K562 (cell line): ENCODE measurements around the gene RALGAPA2. TPM values are rescaled to one million over a fixed set of nuclear protein-coding genes. Genes with fewer than 3 reads are reported as not detected.

Source experiments
- ATAC-seq: fragments of 200-7000 bp; cut with Tn5 transposase; 3 replicates; pipeline ENCODE4 v1.9.1; 2020; ENCODE audit warnings: moderate library complexity
- BruUV-seq: library from RNA; stranded (reverse); fragments of 400-500 nt; replicated peaks from 2 replicates; lab custom pipeline; 2021; lab: Mats Ljungman, UMichigan
- CTCF ChIA-PET: fragments of 300-600 bp; formaldehyde crosslinking; extraction: SDS; loops from one replicate; lab custom pipeline; 2021; ENCODE audit warnings: low intra/inter-chr PET ratio; lab: Yijun Ruan, JAX
- POLR2A ChIA-PET: fragments of 300-600, 350-650 bp; sonication (Branson Sonifier 250); formaldehyde crosslinking; extraction: SDS; loops from one replicate; lab custom pipeline; 2021; ENCODE audit warnings: antibody characterized with exemption, inconsistent platforms; lab: Yijun Ruan, JAX
- DNase-seq, 4 experiments: peaks; one replicate each; pipeline versions ENCODE4 v3.0.0 to v3.0.0-alpha.2; 2011 to 2018; ENCODE audit warnings: low spot score in 3 of 4, mixed read lengths in 3 of 4; ENCODE audit errors: extremely low read depth in 1 of 4
- FAIRE-seq: peaks from 2 replicates; lab custom pipeline; 2011; peaks lifted over from hg19 to GRCh38; lab: Jason Lieb, UNC
- H2AFZ ChIP-seq: 2 replicates; pipeline ENCODE4 v1.6.0; 2011; ENCODE audit warnings: low read depth, low read length, control low read depth, inconsistent platforms
- H3K27ac ChIP-seq: fragments of 200-600 bp; 3 replicates; pipeline ENCODE4 v1.8.0; 2011; ENCODE audit warnings: low read depth, mild to moderate bottlenecking, control low read depth, inconsistent platforms, low read length, moderate library complexity, mixed read lengths; ENCODE audit errors: extremely low read depth
- H3K27me3 ChIP-seq, 2 experiments: fragments of 300-600 bp in 1 of 2; 2 replicates in 1 of 2; 3 replicates in 1 of 2; pipeline versions ENCODE4 v1.6.0 to v1.8.0; 2011; ENCODE audit warnings: inconsistent platforms in 2 of 2, low read length in 2 of 2, mild to moderate bottlenecking in 1 of 2, mixed read lengths in 1 of 2, moderate library complexity in 1 of 2; ENCODE audit not compliant: control insufficient read depth in 2 of 2, insufficient read depth in 2 of 2
- H3K36me3 ChIP-seq: fragments of 300-600 bp; 3 replicates; pipeline ENCODE4 v1.8.0; 2011; ENCODE audit warnings: mild to moderate bottlenecking, low read length, inconsistent platforms; ENCODE audit not compliant: control insufficient read depth, insufficient read depth
- H3K4me1 ChIP-seq, 2 experiments: fragments of 200-600 bp in 1 of 2; replicated peaks in 1 of 2; 2 replicates in 1 of 2; 3 replicates in 1 of 2; pipeline versions ENCODE4 v1.5.1 to v1.8.0; 2011; ENCODE audit warnings: inconsistent platforms in 2 of 2, low read length in 2 of 2, mild to moderate bottlenecking in 1 of 2, mixed read lengths in 1 of 2, moderate library complexity in 1 of 2; ENCODE audit not compliant: control insufficient read depth in 2 of 2, insufficient read depth in 2 of 2
- H3K4me2 ChIP-seq: 2 replicates; pipeline ENCODE4 v1.6.1; 2011; ENCODE audit warnings: low read length, control low read depth, inconsistent platforms, mixed read lengths; ENCODE audit not compliant: insufficient read depth
- H3K4me3 ChIP-seq: fragments of 200-600 bp; sonication (generic), shearing (Covaris generic); 2 replicates; pipeline ENCODE4 v1.5.1; 2016; ENCODE audit warnings: control low read depth, inconsistent platforms
- H3K79me2 ChIP-seq: fragments of 200-600 bp; 3 replicates; pipeline ENCODE4 v1.8.0; 2011; ENCODE audit warnings: low read length, inconsistent platforms; ENCODE audit not compliant: control insufficient read depth, insufficient read depth
- H3K9ac ChIP-seq, 2 experiments: 2 replicates each; pipeline versions ENCODE4 v1.6.0 to v1.6.1; 2011; ENCODE audit warnings: low read depth in 2 of 2, low read length in 2 of 2, control low read depth in 1 of 2, inconsistent platforms in 1 of 2, mild to moderate bottlenecking in 1 of 2, mixed read lengths in 1 of 2; ENCODE audit not compliant: insufficient read depth in 1 of 2
- H3K9me1 ChIP-seq: one replicate; pipeline ENCODE4 v1.6.0; 2011; ENCODE audit warnings: inconsistent platforms, mild to moderate bottlenecking, low read length, moderate library complexity; ENCODE audit not compliant: control insufficient read depth, insufficient read depth
- H3K9me3 ChIP-seq: replicated peaks from 2 replicates; pipeline ENCODE4 v1.5.1; 2011; ENCODE audit warnings: low read depth, low read length, inconsistent platforms; ENCODE audit not compliant: control insufficient read depth, insufficient read depth
- H4K20me1 ChIP-seq: replicated peaks from 2 replicates; pipeline ENCODE4 v1.6.1; 2011; ENCODE audit warnings: low read length, inconsistent platforms, mixed read lengths; ENCODE audit not compliant: control insufficient read depth, insufficient read depth
- DIDO1 ChIP-seq: fragments of 450-650 bp; IDR thresholded peaks from 2 replicates; pipeline ENCODE4 v1.6.1; 2016; ENCODE audit warnings: low read depth, missing biosample characterization, missing genetic modification characterization
- ETV1 ChIP-seq: fragments of 450-650 bp; conservative IDR thresholded peaks from 2 replicates; pipeline ENCODE4 v1.6.1; 2016; ENCODE audit warnings: missing genetic modification characterization, control low read depth, low read depth, missing compliant biosample characterization
- FUS ChIP-seq: fragments of 200-400 bp; formaldehyde crosslinking; optimal IDR thresholded peaks from 2 replicates; pipeline ENCODE3; 2017; ENCODE audit warnings: low read depth, low read length
- HIVEP1 ChIP-seq: fragments of 250-450 bp; sonication (Bioruptor Pico); IDR thresholded peaks from 2 replicates; pipeline ENCODE4 v1.4.0; 2020; ENCODE audit warnings: mild to moderate bottlenecking
- MIER1 ChIP-seq: fragments of 450-650 bp; IDR thresholded peaks from 2 replicates; pipeline ENCODE4 v1.6.1; 2016; ENCODE audit warnings: antibody characterized with exemption, mild to moderate bottlenecking, low read depth
- NR2C2 ChIP-seq, 2 experiments: fragments of 200-800 bp in 1 of 2; sonication (Bioruptor generic) in 1 of 2; sonication (generic) in 1 of 2; formaldehyde crosslinking in 1 of 2; IDR thresholded peaks; 2 replicates each; pipeline versions ENCODE4 v1.6.1 to v1.8.0; 2016 to 2022; ENCODE audit warnings: mild to moderate bottlenecking in 1 of 2, missing compliant biosample characterization in 1 of 2, missing genetic modification characterization in 1 of 2, missing genetic modification reagents in 1 of 2
- PHTF2 ChIP-seq: fragments of 250-450 bp; sonication (Bioruptor Pico); IDR thresholded peaks from 2 replicates; pipeline ENCODE4 v1.5.0; 2021; ENCODE audit warnings: mild to moderate bottlenecking
- RBM15 ChIP-seq: fragments of 200-400 bp; formaldehyde crosslinking; IDR thresholded peaks from 2 replicates; pipeline ENCODE4 v1.6.1; 2018; ENCODE audit warnings: mild to moderate bottlenecking, low read length, moderate library complexity; ENCODE audit not compliant: insufficient read depth
- YBX1 ChIP-seq: fragments of 450-650 bp; IDR thresholded peaks from 2 replicates; pipeline ENCODE4 v1.7.1; 2016; ENCODE audit warnings: mild to moderate bottlenecking
- ZKSCAN8 ChIP-seq: fragments of 200-800 bp; sonication (Bioruptor generic); IDR thresholded peaks from 2 replicates; pipeline ENCODE4 v1.6.1; 2016; ENCODE audit warnings: missing genetic modification characterization, missing compliant biosample characterization
- ZNF785 ChIP-seq: fragments of 250-450 bp; sonication (Bioruptor Pico); IDR thresholded peaks from 2 replicates; pipeline ENCODE4 v1.4.0; 2020; ENCODE audit warnings: mild to moderate bottlenecking
- WGBS: fragments of 100-300 bp; shearing (Covaris generic); methylation state at CpG from one replicate; pipeline ENCODE4 v1.1.6; 2016; ENCODE audit warnings: low coverage, mixed read lengths; ENCODE audit not compliant: insufficient coverage; ENCODE audit errors: missing lambda C conversion rate; 5-methylcytosine and 5-hydroxymethylcytosine counted together
- in situ Hi-C: fragments of 300-500 bp; cut with MboI; formaldehyde crosslinking; loops from 4 replicates; pipeline ENCODE4 v1.15.0; 2018; ENCODE audit warnings: inconsistent platforms, mixed read lengths
- intact Hi-C: fragments of 100-400 bp; cut with micrococcal nuclease; formaldehyde crosslinking; loops from 2 replicates; pipeline ENCODE4 v1.14.2; 2022
- polyA plus RNA-seq, 8 experiments: library from polyadenylated mRNA; depleted of rRNA in 4 of 8; stranded (reverse) in 5 of 8; unstranded in 3 of 8; fragments of >200 nt; fragmentation: Nextera tagmentation in 2 of 8; fragmentation: Illumina TruSeq in 1 of 8; extraction: Ambion mirVana in 2 of 8; extraction: Trizol in 1 of 8; gene quantifications; 2 replicates each; pipeline versions ENCODE4 v1.2.1 to v1.2.3, GENCODE V29; 2011 to 2014; ENCODE audit warnings: inconsistent platforms in 1 of 8, missing spikeins in 1 of 8
- total RNA-seq, 7 experiments: library from RNA; depleted of rRNA in 6 of 7; stranded (reverse); fragments of >200 nt in 6 of 7; fragmentation: Illumina TruSeq in 2 of 7; extraction: Trizol in 2 of 7; gene quantifications; 2 replicates each; pipeline versions ENCODE4 v1.2.1 to v1.2.3, GENCODE V29; 2011 to 2021; ENCODE audit warnings: low replicate concordance in 1 of 7
- TF ChIP-seq, protein P1 (sequence below), 2 experiments: fragments of 200-800 bp in 1 of 2; sonication (Bioruptor generic) in 1 of 2; sonication (generic) in 1 of 2; formaldehyde crosslinking in 1 of 2; IDR thresholded peaks in 1 of 2; conservative IDR thresholded peaks in 1 of 2; 2 replicates each; pipeline versions ENCODE4 v1.5.0 to v1.6.1; 2016 to 2020; ENCODE audit warnings: missing compliant biosample characterization in 1 of 2, missing genetic modification characterization in 1 of 2, missing genetic modification reagents in 1 of 2
- TF ChIP-seq, protein P2 (sequence below): fragments of 250-450 bp; sonication (Bioruptor Pico); IDR thresholded peaks from 2 replicates; pipeline ENCODE4 v1.5.0; 2021; ENCODE audit warnings: mild to moderate bottlenecking, borderline replicate concordance

The RALGAPA2 gene
- total and polyA plus RNA-seq, 9 of the 15 experiments (the other 6 are each of a cell fraction or from before 2014, with no cell fraction given): 0.35 to 2.7 (median 1.4) TPM

DNA sequence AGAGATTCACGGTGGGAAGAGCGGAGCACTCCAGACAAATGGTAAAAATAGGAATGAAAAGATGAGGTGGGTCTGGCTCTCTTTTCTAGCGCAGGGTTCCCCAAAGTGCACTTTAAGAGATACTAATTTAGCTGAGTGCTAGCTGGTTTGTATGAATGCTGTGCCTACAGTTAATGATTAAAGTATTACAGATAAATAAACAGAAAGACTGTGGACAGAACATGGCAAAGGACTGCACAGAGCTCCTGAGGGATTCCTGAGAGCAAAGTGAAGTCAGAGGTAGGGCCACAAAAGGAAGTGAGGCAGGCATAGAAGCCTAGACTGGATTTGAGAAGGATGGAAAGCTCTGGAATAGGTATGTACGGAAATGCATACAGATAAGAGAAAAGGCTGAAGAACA, 230.0 kb downstream of the RALGAPA2 start:
- H3K4me1 ChIP-seq: no peaks in the 10 kb centered on the region
- H3K4me3 ChIP-seq: no peak overlapping the region
- H3K9me1 ChIP-seq: no peaks in the 10 kb centered on the region
- FAIRE-seq (no peak), ATAC-seq (no peak), DNase-seq (no peak)
- H3K36me3 ChIP-seq: no peaks in the 10 kb centered on the region
- H3K79me2 ChIP-seq: no peaks in the 10 kb centered on the region
- WGBS: 0% methylated on average over 4 of the region's 4 CpGs
- intact Hi-C loops (no loop called here), in situ Hi-C loops (no loop called here)
- POLR2A ChIA-PET: interaction anchor here (0.5 to 0.8 kb wide), 2 partner anchors 8 to 173 kb away, joined by 3 to 4 read pairs; no protein-coding TSS in a partner anchor
- H3K4me2 ChIP-seq: no peak overlapping the region
- H3K27ac ChIP-seq: no peak overlapping the region
- H3K9me3 ChIP-seq: no peaks in the 10 kb centered on the region
- H3K9ac ChIP-seq: no peak overlapping the region
- H2AFZ ChIP-seq: no peak overlapping the region
- no peak for TF ChIP-seq ZKSCAN8
- no peak for TF ChIP-seq YBX1
- TF ChIP-seq NR2C2 (CRISPR knock-in tag; IDR thresholded peaks at IDR 0.05): no peak
- no peak for TF ChIP-seq NR2C2 (tag; IDR thresholded peaks at IDR 0.05)
- TF ChIP-seq FUS: no peak
- no peak for TF ChIP-seq DIDO1
- TF ChIP-seq, protein P1, sequence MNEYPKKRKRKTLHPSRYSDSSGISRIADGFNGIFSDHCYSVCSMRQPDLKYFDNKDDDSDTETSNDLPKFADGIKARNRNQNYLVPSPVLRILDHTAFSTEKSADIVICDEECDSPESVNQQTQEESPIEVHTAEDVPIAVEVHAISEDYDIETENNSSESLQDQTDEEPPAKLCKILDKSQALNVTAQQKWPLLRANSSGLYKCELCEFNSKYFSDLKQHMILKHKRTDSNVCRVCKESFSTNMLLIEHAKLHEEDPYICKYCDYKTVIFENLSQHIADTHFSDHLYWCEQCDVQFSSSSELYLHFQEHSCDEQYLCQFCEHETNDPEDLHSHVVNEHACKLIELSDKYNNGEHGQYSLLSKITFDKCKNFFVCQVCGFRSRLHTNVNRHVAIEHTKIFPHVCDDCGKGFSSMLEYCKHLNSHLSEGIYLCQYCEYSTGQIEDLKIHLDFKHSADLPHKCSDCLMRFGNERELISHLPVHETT (CRISPR knock-in tag; conservative IDR thresholded peaks at IDR 0.05 in 1 of 2, IDR thresholded peaks at IDR 0.05 in 1 of 2): no peak
- TF ChIP-seq PHTF2 (CRISPR knock-in tag): no peak
- TF ChIP-seq, protein P2, sequence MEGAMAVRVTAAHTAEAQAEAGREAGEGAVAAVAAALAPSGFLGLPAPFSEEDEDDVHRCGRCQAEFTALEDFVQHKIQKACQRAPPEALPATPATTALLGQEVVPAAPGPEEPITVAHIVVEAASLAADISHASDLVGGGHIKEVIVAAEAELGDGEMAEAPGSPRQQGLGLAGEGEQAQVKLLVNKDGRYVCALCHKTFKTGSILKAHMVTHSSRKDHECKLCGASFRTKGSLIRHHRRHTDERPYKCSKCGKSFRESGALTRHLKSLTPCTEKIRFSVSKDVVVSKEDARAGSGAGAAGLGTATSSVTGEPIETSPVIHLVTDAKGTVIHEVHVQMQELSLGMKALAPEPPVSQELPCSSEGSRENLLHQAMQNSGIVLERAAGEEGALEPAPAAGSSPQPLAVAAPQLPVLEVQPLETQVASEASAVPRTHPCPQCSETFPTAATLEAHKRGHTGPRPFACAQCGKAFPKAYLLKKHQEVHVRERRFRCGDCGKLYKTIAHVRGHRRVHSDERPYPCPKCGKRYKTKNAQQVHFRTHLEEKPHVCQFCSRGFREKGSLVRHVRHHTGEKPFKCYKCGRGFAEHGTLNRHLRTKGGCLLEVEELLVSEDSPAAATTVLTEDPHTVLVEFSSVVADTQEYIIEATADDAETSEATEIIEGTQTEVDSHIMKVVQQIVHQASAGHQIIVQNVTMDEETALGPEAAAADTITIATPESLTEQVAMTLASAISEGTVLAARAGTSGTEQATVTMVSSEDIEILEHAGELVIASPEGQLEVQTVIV: no peak
- TF ChIP-seq HIVEP1 (CRISPR knock-in tag): no peak
- no peak for TF ChIP-seq ZNF785 (CRISPR knock-in tag)
- TF ChIP-seq RBM15: no peak
- TF ChIP-seq MIER1: no peak
- no peak for TF ChIP-seq ETV1 (tag)
- H3K27me3 ChIP-seq: no peaks in the 10 kb centered on the region
- CTCF ChIA-PET: no interaction called here
- BruUV-seq: no TSS peak
- no peaks in the 10 kb centered on the region; the same call in 1 of the 2 replicates for H4K20me1 ChIP-seq
